Trophoblast cell (in vitro differentiated cells and primary cell): ENCODE results near the gene PLCB2. TPM values are rescaled to one million over a fixed set of nuclear protein-coding genes. Genes with fewer than 3 reads are reported as not detected.
A peak's percentile ranks its signal among the peaks of the same experiment; 100 is the strongest.

Experiments used
- DNase-seq, 2 donors: peaks; one replicate each; pipeline ENCODE4 v3.0.0-alpha.2; 2016
- H2AFZ ChIP-seq: 2 replicates; pipeline ENCODE4 v1.6.1; 2013; ENCODE audit warnings: low read length, moderate library complexity, mild to moderate bottlenecking; ENCODE audit not compliant: insufficient read depth, poor library complexity
- H2AK5ac ChIP-seq: 2 replicates; pipeline ENCODE4 v1.6.1; 2013; ENCODE audit warnings: mild to moderate bottlenecking, low read length
- H2BK120ac ChIP-seq: 2 replicates; pipeline ENCODE4 v1.6.1; 2013; ENCODE audit warnings: low read length, mild to moderate bottlenecking, moderate library complexity; ENCODE audit not compliant: insufficient read depth, poor library complexity
- H2BK12ac ChIP-seq: 2 replicates; pipeline ENCODE4 v1.6.1; 2013; ENCODE audit warnings: mild to moderate bottlenecking, low read length, moderate library complexity
- H2BK5ac ChIP-seq: 2 replicates; pipeline ENCODE4 v1.6.1; 2013; ENCODE audit warnings: low read length, low read depth, moderate library complexity, mild to moderate bottlenecking; ENCODE audit not compliant: poor library complexity
- H3K14ac ChIP-seq: 2 replicates; pipeline ENCODE4 v1.6.1; 2013; ENCODE audit warnings: mild to moderate bottlenecking, low read length
- H3K18ac ChIP-seq: 2 replicates; pipeline ENCODE4 v1.6.1; 2013; ENCODE audit warnings: mild to moderate bottlenecking, low read length
- H3K23ac ChIP-seq: 2 replicates; pipeline ENCODE4 v1.6.1; 2013; ENCODE audit warnings: low read length
- H3K27ac ChIP-seq: 2 replicates; pipeline ENCODE4 v1.5.1; 2013; ENCODE audit warnings: low read depth, mild to moderate bottlenecking, inconsistent platforms, low read length, moderate library complexity
- H3K27me3 ChIP-seq: 2 replicates; pipeline ENCODE4 v1.6.1; 2013; ENCODE audit warnings: inconsistent platforms, mild to moderate bottlenecking, low read length, moderate library complexity; ENCODE audit not compliant: insufficient read depth
- H3K36me3 ChIP-seq, 2 experiments: 1 replicate in 1 of 2; 2 replicates in 1 of 2; pipeline ENCODE4 v1.6.1; 2013; ENCODE audit warnings: low read length in 2 of 2, mild to moderate bottlenecking in 2 of 2, moderate library complexity in 1 of 2; ENCODE audit not compliant: insufficient read depth in 2 of 2, control insufficient read depth in 1 of 2
- H3K4ac ChIP-seq: 2 replicates; pipeline ENCODE4 v1.6.1; 2013; ENCODE audit warnings: low read depth, mild to moderate bottlenecking, low read length, moderate library complexity
- H3K4me1 ChIP-seq, 2 experiments: 1 replicate in 1 of 2; 2 replicates in 1 of 2; pipeline ENCODE4 v1.6.1; 2013; ENCODE audit warnings: low read length in 2 of 2, mild to moderate bottlenecking in 2 of 2, moderate library complexity in 1 of 2; ENCODE audit not compliant: insufficient read depth in 2 of 2, control insufficient read depth in 1 of 2
- H3K4me2 ChIP-seq: 2 replicates; pipeline ENCODE4 v1.6.1; 2013; ENCODE audit warnings: inconsistent platforms, mild to moderate bottlenecking, low read length, moderate library complexity
- H3K4me3 ChIP-seq: 2 replicates; pipeline ENCODE4 v1.5.1; 2013; ENCODE audit warnings: mild to moderate bottlenecking, low read depth, low read length, inconsistent platforms
- H3K79me1 ChIP-seq: one replicate; pipeline ENCODE4 v1.6.1; 2013; ENCODE audit warnings: low read length
- H3K79me2 ChIP-seq: 2 replicates; pipeline ENCODE4 v1.6.1; 2013; ENCODE audit warnings: low read length, mild to moderate bottlenecking; ENCODE audit not compliant: control insufficient read depth, insufficient read depth, poor library complexity
- H3K9ac ChIP-seq: 2 replicates; pipeline ENCODE4 v1.6.1; 2013; ENCODE audit warnings: mild to moderate bottlenecking, low read length
- H3K9me3 ChIP-seq: 2 replicates; pipeline ENCODE4 v1.6.1; 2013; ENCODE audit warnings: low read depth, mild to moderate bottlenecking, control low read depth, inconsistent platforms, low read length; ENCODE audit not compliant: insufficient read depth
- H4K12ac ChIP-seq: 2 replicates; pipeline ENCODE4 v1.6.1; 2013; ENCODE audit warnings: low read depth, mild to moderate bottlenecking, low read length, moderate library complexity
- H4K8ac ChIP-seq: 2 replicates; pipeline ENCODE4 v1.6.1; 2013; ENCODE audit warnings: low read depth, mild to moderate bottlenecking, low read length, moderate library complexity
- H4K91ac ChIP-seq: one replicate; pipeline ENCODE4 v1.6.1; 2013; ENCODE audit warnings: low read depth, mild to moderate bottlenecking, low read length, moderate library complexity
- whole genome bisulfite sequencing: extraction: QIAGEN DNeasy Blood & Tissue Kit; methylation state at CpG from one replicate; pipeline ENCODE4 v1.1.7; 2013; ENCODE audit warnings: missing lambda C conversion rate; ENCODE audit not compliant: insufficient read length, insufficient coverage; ENCODE audit errors: extremely low coverage; 5-methylcytosine and 5-hydroxymethylcytosine counted together
- polyA plus RNA-seq: library from polyadenylated mRNA; stranded (reverse); fragments of 200-250 nt; gene quantifications from 2 replicates; pipeline ENCODE4 v1.2.3, GENCODE V29; 2013

The PLCB2 gene
- polyA plus RNA-seq, result 1.1 and 1.5 TPM in 2 replicates

GRCh38 chr15:40307421-40308211, at the start of gene PLCB2:
Gene PLCB2 (minus strand): TSS chr15:40307935. CDS start chr15:40307672, 263 bp downstream.
- no peaks in the 10 kb centered on the region for H3K79me1 ChIP-seq
- H3K4me3 ChIP-seq, result no peak within 1 kb of the TSS
- H3K9me3 ChIP-seq, result no peaks in the 10 kb centered on the region
- H2AFZ ChIP-seq, result no peak within 1 kb of the TSS
- H3K4me1 ChIP-seq, result peaks cover 7 to 12% of the 10 kb centered on the region in 2 experiments
- no peak within 1 kb of the TSS for H2BK5ac ChIP-seq
- peak within 1 kb of the TSS; percentile 48 for H4K91ac ChIP-seq
- no peak within 1 kb of the TSS for H3K9ac ChIP-seq
- no peak within 1 kb of the TSS for H3K18ac ChIP-seq
- H2BK120ac ChIP-seq, result no peak within 1 kb of the TSS
- no peak within 1 kb of the TSS for H3K4ac ChIP-seq
- no peaks in the 10 kb centered on the region for H3K27me3 ChIP-seq
- no peak within 1 kb of the TSS for H4K12ac ChIP-seq
- H3K23ac ChIP-seq, result no peak within 1 kb of the TSS
- H4K8ac ChIP-seq, result no peak within 1 kb of the TSS
- DNase-seq, result no peak
- H2BK12ac ChIP-seq, result no peak within 1 kb of the TSS
- H3K14ac ChIP-seq, result no peak within 1 kb of the TSS
- no peak within 1 kb of the TSS for H3K27ac ChIP-seq
- H3K36me3 ChIP-seq, result no peaks in the 10 kb centered on the region
- no peak within 1 kb of the TSS for H3K4me2 ChIP-seq
- WGBS, result no CpG with 5 or more reads among the region's 15 CpGs
- peak within 1 kb of the TSS; percentile 69 for H2AK5ac ChIP-seq
- no peaks in the 10 kb centered on the region for H3K79me2 ChIP-seq

DNA sequence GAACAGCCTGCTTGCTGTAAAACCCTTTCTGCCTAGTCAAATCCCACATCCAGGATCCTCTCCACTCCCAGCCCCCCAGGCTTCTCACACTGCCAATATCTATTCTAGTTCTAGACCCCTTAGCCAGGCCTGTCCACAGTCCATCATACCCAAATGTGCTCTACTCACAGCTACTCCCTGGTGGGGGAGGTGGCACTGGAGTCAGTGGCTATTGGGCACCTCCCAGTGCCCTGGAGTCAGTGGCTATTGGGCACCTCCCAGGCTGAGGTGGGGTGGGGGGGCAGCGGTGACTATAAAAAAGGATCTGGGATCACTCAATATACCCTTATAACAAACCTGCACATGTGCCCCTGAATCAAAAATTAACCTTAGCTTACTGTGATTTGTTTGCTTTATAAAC, 49.5 kb upstream of the PLCB2 start:
- Histone ChIP-seq H2BK5ac (no peak overlapping the region), H3K27ac (no peak overlapping the region), H3K27me3 (no peaks in the 10 kb centered on the region), H3K9me3 (no peaks in the 10 kb centered on the region), H4K8ac (no peak overlapping the region), H3K18ac (no peak overlapping the region), H2BK12ac (no peak overlapping the region), H3K9ac (no peak overlapping the region), H2BK120ac (no peak overlapping the region), H3K36me3 (no peaks in the 10 kb centered on the region), H3K14ac (no peak overlapping the region), H3K4me3 (no peak overlapping the region), H2AFZ (no peak overlapping the region), H3K4ac (no peak overlapping the region), H3K23ac (no peak overlapping the region), H4K91ac (no peak overlapping the region), H2AK5ac (no peak overlapping the region), H3K79me1 (no peaks in the 10 kb centered on the region), H3K79me2 (no peaks in the 10 kb centered on the region), H3K4me2 (peak overlapping the region; percentile 99), H3K4me1 (peaks cover 3 to 7% of the 10 kb centered on the region in 2 experiments), H4K12ac (no peak overlapping the region)
- no peak for DNase-seq
- WGBS, result no CpG with 5 or more reads among the region's 1 CpG

GRCh38 chr15:40355976-40356585, 48.3 kb upstream of the PLCB2 start:
- H4K12ac ChIP-seq, result no peak overlapping the region
- H3K9me3 ChIP-seq, result no peaks in the 10 kb centered on the region
- H4K91ac ChIP-seq, result no peak overlapping the region
- H2AK5ac ChIP-seq, result no peak overlapping the region
- no peaks in the 10 kb centered on the region for H3K79me1 ChIP-seq
- H3K9ac ChIP-seq, result no peak overlapping the region
- H3K4me1 ChIP-seq, result peaks cover 3 to 7% of the 10 kb centered on the region in 2 experiments
- no peak overlapping the region for H3K4me3 ChIP-seq
- no peak overlapping the region for H2BK120ac ChIP-seq
- H3K79me2 ChIP-seq, result no peaks in the 10 kb centered on the region
- peak overlapping the region; percentile 24 for H3K23ac ChIP-seq
- no CpG with 5 or more reads among the region's 5 CpGs for WGBS
- H3K27me3 ChIP-seq, result no peaks in the 10 kb centered on the region
- H3K36me3 ChIP-seq, result no peaks in the 10 kb centered on the region
- no peak for DNase-seq
- no peak overlapping the region for H4K8ac ChIP-seq
- H2BK5ac ChIP-seq, result no peak overlapping the region
- H3K4ac ChIP-seq, result no peak overlapping the region
- H2BK12ac ChIP-seq, result no peak overlapping the region
- H3K4me2 ChIP-seq, result no peak overlapping the region
- H2AFZ ChIP-seq, result no peak overlapping the region
- no peak overlapping the region for H3K27ac ChIP-seq
- no peak overlapping the region for H3K14ac ChIP-seq
- no peak overlapping the region for H3K18ac ChIP-seq

DNA sequence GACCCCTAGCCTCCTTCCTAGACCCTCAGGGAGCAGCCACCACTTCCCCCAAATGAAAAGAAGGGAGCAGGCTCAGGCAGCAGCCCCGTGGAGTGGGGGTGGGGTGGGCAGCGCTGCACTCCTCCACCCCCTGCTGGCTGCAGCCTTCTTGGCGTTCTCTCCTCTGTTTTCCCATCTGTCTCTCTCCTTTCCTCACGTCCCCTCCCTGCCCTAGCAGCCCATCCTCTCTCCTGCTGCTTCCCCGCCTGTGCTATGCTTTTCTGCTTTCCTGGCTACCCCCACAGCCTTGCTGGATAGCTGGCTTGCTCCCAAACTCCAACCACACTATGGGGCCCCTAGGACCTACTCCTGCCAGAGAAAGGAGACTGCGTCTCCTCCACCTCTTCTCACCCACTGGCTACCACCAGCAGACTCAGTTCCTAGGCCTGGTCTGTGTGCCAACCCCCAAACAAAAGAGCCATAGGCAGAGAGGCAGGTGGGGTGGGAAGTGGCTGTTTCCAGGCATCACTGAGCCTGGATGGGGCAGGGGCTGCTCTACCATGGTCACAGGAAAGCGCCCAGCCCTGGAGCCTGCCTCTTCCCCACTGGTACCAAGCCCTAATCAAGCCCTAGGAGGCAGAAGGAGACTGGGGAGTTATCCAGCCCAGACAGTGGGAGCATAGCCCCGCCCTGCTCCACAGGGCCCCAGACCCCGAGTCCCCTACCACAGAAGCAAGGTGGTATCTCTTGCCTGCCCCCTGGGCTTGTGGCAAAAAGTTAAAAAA, 46.9 kb upstream of the PLCB2 start:
- Histone ChIP-seq H4K12ac (no peak overlapping the region), H3K27ac (no peak overlapping the region), H3K14ac (no peak overlapping the region), H3K36me3 (no peaks in the 10 kb centered on the region), H2AFZ (no peak overlapping the region), H2BK120ac (no peak overlapping the region), H2BK12ac (no peak overlapping the region), H3K9me3 (no peaks in the 10 kb centered on the region), H2BK5ac (no peak overlapping the region), H3K4me3 (no peak overlapping the region), H3K4ac (no peak overlapping the region), H3K23ac (no peak overlapping the region), H3K4me1 (peaks cover 3 to 7% of the 10 kb centered on the region in 2 experiments), H4K8ac (no peak overlapping the region), H2AK5ac (no peak overlapping the region), H3K79me1 (no peaks in the 10 kb centered on the region), H3K18ac (no peak overlapping the region), H4K91ac (no peak overlapping the region), H3K9ac (no peak overlapping the region), H3K4me2 (no peak overlapping the region), H3K79me2 (no peaks in the 10 kb centered on the region), H3K27me3 (no peaks in the 10 kb centered on the region)
- no peak for DNase-seq
- WGBS, result no CpG with 5 or more reads among the region's 9 CpGs
